Stimulated activated CD4-positive, alpha-beta T cell treated with anti-CD3 and anti-CD28 coated beads, Interleukin-2, amount 100 ng/mL, for 24 hours (primary cell): ENCODE data around the gene GAREM2.

Experiments
- DNase-seq, 2 donors: peaks; one replicate each; pipeline ENCODE4 v3.0.0-alpha.2; 2020

GAREM2 gene

GRCh38 chr2:26189751-26190150 lies 16.9 kb downstream of the GAREM2 start:
- no peak for DNase-seq

- DNase-seq: no peak
Observed at GRCh38 chr2:26190369-26190768, 17.5 kb downstream of the GAREM2 start.

GRCh38 chr2:26191316-26192159 lies 18.6 kb downstream of the GAREM2 start:
- no peak for DNase-seq

- DNase-seq: no peak
Observed at GRCh38 chr2:26193578-26194231, 20.8 kb downstream of the GAREM2 start.

- no peak for DNase-seq
Observed at GRCh38 chr2:26195040-26195984, 22.4 kb downstream of the GAREM2 start.

- no peak for DNase-seq
Observed at GRCh38 chr2:26196683-26197418, 24.0 kb downstream of the GAREM2 start.

- no peak for DNase-seq
Observed at GRCh38 chr2:26197516-26197915, 24.6 kb downstream of the GAREM2 start.

GRCh38 chr2:26202981-26203490 lies 30.1 kb downstream of the GAREM2 start:
- no peak for DNase-seq

GRCh38 chr2:26203906-26204305 lies 31.0 kb downstream of the GAREM2 start:
- DNase-seq: no peak

- DNase-seq: no peak
Observed at GRCh38 chr2:26212011-26212410, 39.1 kb downstream of the GAREM2 start.

- no peak for DNase-seq
Observed at GRCh38 chr2:26214759-26215158, 41.9 kb downstream of the GAREM2 start.

- DNase-seq: no peak
Observed at GRCh38 chr2:26215833-26216232, 42.9 kb downstream of the GAREM2 start.

GRCh38 chr2:26216587-26216986 lies 43.7 kb downstream of the GAREM2 start:
- DNase-seq: no peak

GRCh38 chr2:26217720-26218119 lies 44.8 kb downstream of the GAREM2 start:
- DNase-seq: no peak

GRCh38 chr2:26223018-26223417 lies 50.1 kb downstream of the GAREM2 start:
- no peak for DNase-seq

GRCh38 chr2:26224095-26224494 lies 51.2 kb downstream of the GAREM2 start:
- DNase-seq: no peak

GRCh38 chr2:26229595-26229994 lies 56.7 kb downstream of the GAREM2 start:
- no peak for DNase-seq

GRCh38 chr2:26230806-26231205 lies 57.9 kb downstream of the GAREM2 start:
- no peak for DNase-seq

- DNase-seq: no peak
Observed at GRCh38 chr2:26235089-26235488, 62.2 kb downstream of the GAREM2 start.

GRCh38 chr2:26237868-26238267 lies 65.0 kb downstream of the GAREM2 start:
- DNase-seq: no peak

- no peak for DNase-seq
Observed at GRCh38 chr2:26238311-26238958, 65.5 kb downstream of the GAREM2 start.
